ENCODE data around the gene STAM.

GRCh38 chr10:17713758-17714157, 69.8 kb downstream of the STAM start:
- TF ChIP-seq, protein P1, sequence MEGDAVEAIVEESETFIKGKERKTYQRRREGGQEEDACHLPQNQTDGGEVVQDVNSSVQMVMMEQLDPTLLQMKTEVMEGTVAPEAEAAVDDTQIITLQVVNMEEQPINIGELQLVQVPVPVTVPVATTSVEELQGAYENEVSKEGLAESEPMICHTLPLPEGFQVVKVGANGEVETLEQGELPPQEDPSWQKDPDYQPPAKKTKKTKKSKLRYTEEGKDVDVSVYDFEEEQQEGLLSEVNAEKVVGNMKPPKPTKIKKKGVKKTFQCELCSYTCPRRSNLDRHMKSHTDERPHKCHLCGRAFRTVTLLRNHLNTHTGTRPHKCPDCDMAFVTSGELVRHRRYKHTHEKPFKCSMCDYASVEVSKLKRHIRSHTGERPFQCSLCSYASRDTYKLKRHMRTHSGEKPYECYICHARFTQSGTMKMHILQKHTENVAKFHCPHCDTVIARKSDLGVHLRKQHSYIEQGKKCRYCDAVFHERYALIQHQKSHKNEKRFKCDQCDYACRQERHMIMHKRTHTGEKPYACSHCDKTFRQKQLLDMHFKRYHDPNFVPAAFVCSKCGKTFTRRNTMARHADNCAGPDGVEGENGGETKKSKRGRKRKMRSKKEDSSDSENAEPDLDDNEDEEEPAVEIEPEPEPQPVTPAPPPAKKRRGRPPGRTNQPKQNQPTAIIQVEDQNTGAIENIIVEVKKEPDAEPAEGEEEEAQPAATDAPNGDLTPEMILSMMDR (IDR thresholded peaks at IDR 0.05): no peak
- no peak for TF ChIP-seq POLR2A (IDR thresholded peaks at IDR 0.05)
